Memory B cell (primary cell): Measurements from ENCODE around the gene HLA-E.
"Not testable (repeated sequence)": the region's sequence is repeated elsewhere in the genome, so short reads cannot be mapped to it uniquely, and the experiment has no call there.

Experiments used
- ATAC-seq: fragments of 150-1000 bp; cut with Tn5 transposase; 2 replicates; pipeline ENCODE4 v1.10.0; 2021; ENCODE audit warnings: low read depth, mild to moderate bottlenecking, moderate library complexity
- DNase-seq, 2 donors: peaks; one replicate each; pipeline ENCODE4 v3.0.0; 2022; ENCODE audit warnings: low spot score in 2 of 2
- H3K27ac Mint-ChIP-seq: one replicate; pipeline ENCODE4 v1.8.0; 2022; ENCODE audit warnings: mild to moderate bottlenecking, moderate library complexity, mixed read lengths
- H3K27me3 Mint-ChIP-seq: one replicate; pipeline ENCODE4 v1.8.0; 2022; ENCODE audit warnings: mixed read lengths
- H3K36me3 Mint-ChIP-seq: one replicate; pipeline ENCODE4 v1.8.0; 2022; ENCODE audit warnings: mild to moderate bottlenecking, mixed read lengths
- H3K4me1 Mint-ChIP-seq: one replicate; pipeline ENCODE4 v1.8.0; 2022; ENCODE audit warnings: mixed read lengths
- H3K4me3 Mint-ChIP-seq: one replicate; pipeline ENCODE4 v1.8.0; 2022; ENCODE audit warnings: mild to moderate bottlenecking, moderate library complexity, mixed read lengths
- H3K9me3 Mint-ChIP-seq: one replicate; pipeline ENCODE4 v1.8.0; 2022; ENCODE audit warnings: mixed read lengths

The HLA-E gene

DNA sequence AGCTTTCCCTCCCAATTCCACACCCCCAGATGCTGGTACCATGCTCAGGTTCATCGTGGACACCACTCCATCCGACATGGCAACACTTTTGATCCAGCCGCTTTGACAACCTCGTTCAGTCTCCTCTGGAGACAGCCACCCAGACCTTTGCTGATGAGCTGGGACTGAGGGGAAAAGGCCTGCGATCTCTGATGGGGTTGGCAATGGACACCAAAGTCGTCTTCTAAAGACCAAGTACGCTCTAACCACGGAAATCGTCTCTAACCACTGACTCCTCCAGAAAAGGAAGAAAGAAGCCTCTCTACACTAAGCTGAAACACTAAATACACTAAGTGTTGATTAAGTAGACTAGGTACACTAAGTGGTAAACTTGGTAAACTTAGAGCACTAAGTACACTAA is 26.1 kb upstream of the HLA-E start:
- Mint-ChIP-seq H3K4me1 (peaks cover 17% of the 10 kb centered on the region), H3K27ac (no peak overlapping the region), H3K36me3 (peaks cover 5% of the 10 kb centered on the region), H3K4me3 (peak overlapping the region; percentile 41), H3K9me3 (peaks cover 6% of the 10 kb centered on the region), H3K27me3 (peaks cover 38% of the 10 kb centered on the region)
- peak; percentile 16 for ATAC-seq
- DNase-seq: no peak

DNA sequence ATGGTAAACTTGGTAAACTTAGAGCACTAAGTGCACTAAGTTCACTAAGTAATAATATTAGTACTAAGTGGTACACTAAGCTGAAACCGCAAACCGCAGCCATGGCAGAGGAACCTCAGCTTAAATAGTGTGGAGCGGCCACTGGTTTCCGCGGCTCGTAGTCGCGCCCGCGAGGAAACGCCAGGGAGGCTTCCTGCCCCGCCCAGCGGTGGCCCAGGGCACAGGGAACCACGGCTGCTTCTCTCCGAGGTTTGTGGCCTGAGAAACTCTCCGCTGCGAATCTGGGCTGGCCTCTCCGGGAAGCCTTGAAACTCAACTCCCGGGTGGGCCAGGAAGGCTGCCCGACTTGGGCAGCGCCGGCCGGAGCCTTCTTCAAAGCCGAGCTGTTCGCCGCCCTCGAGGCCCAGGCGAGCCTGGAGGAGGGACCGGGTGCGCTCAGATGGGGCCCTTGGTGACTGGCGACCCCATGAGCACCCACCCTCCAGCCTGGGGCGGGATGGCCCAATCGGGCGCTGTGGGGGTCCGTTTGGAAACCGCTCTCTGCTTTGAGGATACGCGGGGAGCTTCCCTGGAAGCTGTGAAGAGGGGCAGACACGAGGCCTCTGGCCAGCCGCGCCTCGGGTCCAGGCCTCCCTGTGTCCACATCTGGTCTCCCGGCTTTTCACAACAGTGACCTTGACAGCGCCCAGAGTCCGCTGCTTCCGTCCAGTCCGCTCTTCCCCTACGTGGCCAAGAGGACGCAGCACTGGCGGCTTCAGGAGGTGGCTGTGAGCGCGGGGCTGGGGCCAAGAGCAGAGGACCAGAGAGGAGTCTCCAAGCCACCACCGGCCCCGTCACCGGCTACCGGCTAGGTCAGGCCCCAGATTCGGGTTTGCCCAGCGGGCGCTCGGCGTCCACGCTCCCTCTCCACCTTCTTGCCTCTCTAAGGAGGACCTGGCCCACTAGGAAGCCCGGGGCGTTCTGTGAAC is 25.4 kb upstream of the HLA-E start:
- Mint-ChIP-seq H3K4me1 (peaks cover 17% of the 10 kb centered on the region), H3K4me3 (peak overlapping the region; percentile 44), H3K9me3 (peaks cover 4% of the 10 kb centered on the region), H3K27me3 (peaks cover 39% of the 10 kb centered on the region), H3K36me3 (peaks cover 5% of the 10 kb centered on the region), H3K27ac (no peak overlapping the region)
- peak in 1 of 2 donors; percentile 46 for DNase-seq
- ATAC-seq: peak; percentile 53

DNA sequence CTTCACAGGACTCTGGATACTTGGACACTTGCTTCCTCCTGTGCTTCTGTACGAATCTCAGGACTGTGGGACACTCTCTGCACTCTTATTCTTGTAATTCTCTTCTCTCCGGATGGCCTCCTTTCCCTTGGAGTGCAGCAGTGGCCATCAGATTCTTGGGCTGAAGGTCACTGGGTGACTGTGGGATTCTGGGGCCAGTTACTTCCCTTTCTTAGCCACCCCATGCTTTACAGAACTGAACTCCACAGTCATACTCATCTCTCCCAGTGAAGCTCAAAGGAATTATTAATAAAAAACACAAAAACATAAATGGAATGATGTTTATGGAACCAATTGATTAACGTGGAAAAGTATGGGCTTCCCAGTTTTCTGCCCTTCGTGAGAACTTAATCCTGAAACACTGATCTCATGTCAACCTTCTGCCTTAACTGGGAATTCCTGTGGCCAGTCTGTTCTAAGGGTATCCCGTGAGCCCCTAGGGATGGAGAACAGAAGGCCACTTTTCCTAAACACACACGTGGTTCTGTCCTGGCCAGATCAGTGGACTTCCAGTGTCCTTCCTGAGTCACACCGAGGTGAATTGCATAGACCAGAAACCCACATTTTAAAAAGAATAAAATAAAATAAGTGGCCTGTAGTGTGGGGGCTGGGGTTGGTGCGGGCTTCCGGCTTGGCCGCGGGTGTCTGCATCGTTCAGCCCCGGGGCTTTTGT is 23.6 kb upstream of the HLA-E start:
- Mint-ChIP-seq H3K4me1 (peaks cover 17% of the 10 kb centered on the region), H3K36me3 (no peaks in the 10 kb centered on the region), H3K27me3 (peaks cover 38% of the 10 kb centered on the region), H3K27ac (no peak overlapping the region), H3K9me3 (no peaks in the 10 kb centered on the region), H3K4me3 (no peak overlapping the region)
- ATAC-seq: no peak
- DNase-seq: no peak

DNA sequence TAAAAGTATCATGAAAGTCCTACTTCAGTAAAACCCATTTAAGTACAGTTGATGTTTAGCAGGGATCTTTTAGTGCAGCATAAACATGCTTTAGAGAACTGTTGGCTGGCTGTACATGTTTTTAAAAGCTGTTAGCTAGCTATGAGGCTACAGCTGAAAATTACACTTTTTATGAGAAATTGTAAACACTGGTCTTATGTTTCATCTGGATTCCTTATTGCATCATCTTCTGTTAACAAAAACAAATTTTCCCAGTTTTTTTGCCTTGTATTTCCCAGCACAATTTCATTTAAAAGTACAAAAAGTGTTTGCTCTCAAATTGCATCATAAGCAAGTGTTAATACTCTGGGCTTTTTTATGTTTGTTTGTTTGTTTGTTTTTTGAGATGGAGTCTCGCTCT is 18.3 kb upstream of the HLA-E start:
- H3K36me3 Mint-ChIP-seq: no peaks in the 10 kb centered on the region
- ATAC-seq (no peak), DNase-seq (no peak)
- no peaks in the 10 kb centered on the region for H3K9me3 Mint-ChIP-seq
- H3K4me1 Mint-ChIP-seq: peaks cover 7% of the 10 kb centered on the region
- no peak overlapping the region for H3K4me3 Mint-ChIP-seq
- peaks cover 33% of the 10 kb centered on the region for H3K27me3 Mint-ChIP-seq
- no peak overlapping the region for H3K27ac Mint-ChIP-seq

DNA sequence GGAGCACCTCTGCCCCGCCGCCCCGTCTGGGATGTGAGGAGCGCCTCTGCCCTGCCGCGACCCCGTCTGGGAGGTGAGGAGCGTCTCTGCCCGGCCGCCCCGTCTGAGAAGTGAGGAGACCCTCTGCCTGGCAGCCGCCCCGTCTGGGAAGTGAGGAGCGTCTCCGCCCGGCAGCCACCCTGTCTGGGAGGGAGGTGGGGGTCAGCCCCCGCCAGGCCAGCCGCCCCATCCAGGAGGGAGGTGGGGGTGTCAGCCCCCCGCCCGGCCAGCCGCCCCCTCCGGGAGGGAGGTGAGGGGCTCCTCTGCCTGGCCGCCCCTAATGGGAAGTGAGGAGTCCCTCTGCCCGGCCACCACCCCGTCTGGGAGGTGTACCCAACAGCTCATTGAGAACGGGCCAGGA is 14.2 kb upstream of the HLA-E start:
- DNase-seq: peak in 1 of 2 donors; percentile 9
- not testable (repeated sequence) for H3K36me3 Mint-ChIP-seq, H3K27ac Mint-ChIP-seq, ATAC-seq, H3K9me3 Mint-ChIP-seq, H3K4me3 Mint-ChIP-seq, H3K4me1 Mint-ChIP-seq
- peaks cover 30% of the 10 kb centered on the region for H3K27me3 Mint-ChIP-seq

DNA sequence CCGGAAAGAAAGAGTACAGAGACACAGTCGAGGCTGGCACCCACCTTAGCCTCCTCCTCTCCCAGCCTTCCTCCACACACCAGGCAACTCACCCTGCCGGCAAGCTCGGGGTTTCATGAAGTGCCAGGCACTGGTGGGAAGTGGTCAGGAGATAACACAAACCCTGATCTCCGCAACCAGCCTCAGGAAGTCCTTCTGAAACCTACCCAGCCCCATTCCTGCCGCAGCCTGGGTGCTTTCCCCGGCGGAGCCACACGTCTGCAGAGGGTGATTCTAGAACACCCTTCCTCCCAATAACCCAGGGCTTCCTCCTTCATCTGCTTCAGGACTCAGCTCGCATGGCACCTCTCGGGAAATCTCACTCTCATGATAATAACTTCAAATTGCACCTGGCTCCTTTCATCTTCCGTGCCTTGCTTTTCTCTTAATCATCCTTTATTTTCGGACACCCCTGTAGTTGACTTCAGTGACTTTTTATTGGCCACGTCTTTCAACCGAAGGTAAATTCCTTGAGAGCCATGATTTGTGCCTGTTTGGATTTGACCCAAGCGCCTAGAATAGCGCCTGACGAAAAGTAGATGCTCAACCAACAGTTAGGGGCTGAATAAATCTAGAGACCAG is 8.7 kb upstream of the HLA-E start:
- H3K4me3 Mint-ChIP-seq: no peak overlapping the region
- peak; percentile 31 for ATAC-seq
- H3K27me3 Mint-ChIP-seq: peaks cover 20% of the 10 kb centered on the region
- DNase-seq: no peak
- H3K27ac Mint-ChIP-seq: no peak overlapping the region
- H3K9me3 Mint-ChIP-seq: no peaks in the 10 kb centered on the region
- H3K36me3 Mint-ChIP-seq: no peaks in the 10 kb centered on the region
- H3K4me1 Mint-ChIP-seq: peaks cover 12% of the 10 kb centered on the region

DNA sequence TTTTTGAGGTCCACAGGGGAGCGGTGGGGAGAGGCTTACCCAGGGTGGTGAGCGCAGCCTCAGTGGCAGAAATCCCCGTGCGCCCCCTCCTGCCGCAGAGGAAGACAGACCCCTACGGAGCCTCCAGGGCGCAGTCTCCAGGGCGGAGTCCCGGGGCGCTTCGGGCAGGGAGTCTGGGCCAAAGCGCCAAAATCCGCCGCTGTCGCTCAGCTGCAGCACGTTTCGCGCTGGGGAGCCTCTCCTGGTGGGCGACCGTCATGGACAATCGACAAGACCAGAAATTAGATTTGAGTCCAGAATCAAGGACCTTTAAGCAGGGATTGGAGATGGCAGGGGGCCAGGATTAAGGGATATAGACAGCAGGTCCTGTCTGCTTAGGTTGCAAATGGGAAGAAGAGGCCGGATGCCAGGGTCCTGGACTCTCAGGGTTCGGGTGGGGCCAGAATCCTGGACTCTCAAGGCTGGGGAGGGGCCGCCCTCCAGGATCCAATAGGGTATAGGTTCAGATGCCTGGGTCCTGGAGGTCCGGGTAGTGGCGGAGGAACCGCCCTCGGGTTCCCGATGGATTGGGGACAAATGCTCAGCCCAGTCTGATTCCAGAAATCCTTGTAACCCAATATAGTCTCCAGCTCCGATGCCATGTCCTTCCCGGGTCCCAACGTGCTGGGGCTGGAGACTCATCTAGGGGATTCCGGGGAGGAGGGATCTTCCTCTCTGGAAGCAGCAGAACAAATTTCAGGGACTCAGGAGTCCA is 7.9 kb upstream of the HLA-E start:
- no peaks in the 10 kb centered on the region for H3K9me3 Mint-ChIP-seq
- H3K4me1 Mint-ChIP-seq: peaks cover 12% of the 10 kb centered on the region
- no peak overlapping the region for H3K27ac Mint-ChIP-seq
- peaks cover 20% of the 10 kb centered on the region for H3K27me3 Mint-ChIP-seq
- H3K4me3 Mint-ChIP-seq: no peak overlapping the region
- no peaks in the 10 kb centered on the region for H3K36me3 Mint-ChIP-seq
- DNase-seq (peak in 1 of 2 donors; percentile 16), ATAC-seq (no peak)

DNA sequence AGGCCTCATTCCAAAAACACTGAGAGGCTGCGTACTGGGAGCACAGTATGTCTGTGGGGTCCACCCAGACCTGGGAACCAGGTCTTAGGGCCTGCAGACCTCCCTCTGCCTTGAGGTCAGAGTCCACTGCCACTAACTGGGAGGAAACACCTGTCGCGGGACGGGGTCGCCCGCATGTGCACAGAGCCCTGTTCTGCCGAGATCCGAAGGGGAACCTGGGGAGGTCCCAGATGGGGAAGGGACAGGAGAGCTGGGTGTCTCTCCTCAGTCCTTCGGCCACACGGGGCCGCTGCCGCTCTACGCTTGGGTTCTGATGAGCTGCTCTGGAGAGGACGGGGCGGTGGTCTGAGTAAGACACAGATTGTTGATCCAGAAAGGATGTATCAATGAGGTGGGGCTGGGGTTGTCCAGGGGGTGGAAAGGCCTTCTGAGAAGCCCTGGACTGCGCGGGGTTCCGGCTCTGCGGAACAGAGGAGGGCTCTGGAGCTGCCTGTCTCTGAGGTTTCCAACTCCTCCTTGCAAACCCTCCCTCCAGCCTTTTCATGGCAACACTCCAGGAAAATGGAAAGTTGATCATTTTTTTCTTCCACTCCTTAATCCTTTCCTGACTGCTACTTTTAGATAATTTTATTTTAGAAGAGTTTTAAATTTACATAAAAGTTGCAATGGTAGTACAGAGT is 7.2 kb upstream of the HLA-E start:
- H3K27ac Mint-ChIP-seq: not testable (repeated sequence)

DNA sequence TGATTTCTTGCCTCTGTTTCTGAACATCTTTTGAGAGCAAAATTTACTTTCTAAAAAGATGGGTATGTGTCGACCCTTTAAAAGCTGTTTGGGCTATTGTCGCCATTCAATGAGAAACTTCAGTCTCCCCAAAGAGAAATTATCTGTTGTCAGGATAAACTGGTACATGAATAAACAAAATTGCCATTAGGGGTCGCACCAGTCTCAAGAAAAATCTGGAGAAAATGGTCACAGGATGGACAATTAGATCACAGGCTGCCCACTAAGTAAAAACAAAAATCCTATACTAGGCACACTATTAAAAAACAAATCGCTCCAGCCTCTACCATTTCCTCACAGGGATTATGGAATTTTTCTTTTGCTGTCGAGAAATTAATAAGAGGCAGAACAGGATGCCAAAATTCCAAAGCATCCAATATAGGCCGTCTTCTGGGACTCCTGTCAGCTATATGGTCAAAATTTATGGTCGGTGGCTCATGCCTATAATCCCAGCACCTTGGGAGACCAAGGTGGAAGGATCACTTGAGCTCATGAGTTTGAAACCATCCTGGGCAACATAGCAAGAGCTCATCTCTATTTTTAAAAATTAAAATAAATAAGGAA is 5.5 kb upstream of the HLA-E start:
- peaks cover 17% of the 10 kb centered on the region for H3K4me1 Mint-ChIP-seq
- H3K9me3 Mint-ChIP-seq: no peaks in the 10 kb centered on the region
- no peak overlapping the region for H3K4me3 Mint-ChIP-seq
- H3K27me3 Mint-ChIP-seq: peaks cover 13% of the 10 kb centered on the region
- ATAC-seq: no peak
- no peaks in the 10 kb centered on the region for H3K36me3 Mint-ChIP-seq
- no peak overlapping the region for H3K27ac Mint-ChIP-seq
- peak in 1 of 2 donors; percentile 48 for DNase-seq

More for the DNA sequence above, 7.2 kb upstream of the HLA-E start:
- H3K36me3 Mint-ChIP-seq, H3K4me3 Mint-ChIP-seq, H3K9me3 Mint-ChIP-seq: not testable (repeated sequence)
- ATAC-seq (peak; percentile 97), DNase-seq (peak; percentile 82 to 89)
- peaks cover 12% of the 10 kb centered on the region for H3K4me1 Mint-ChIP-seq
- H3K27me3 Mint-ChIP-seq: peaks cover 20% of the 10 kb centered on the region

DNA sequence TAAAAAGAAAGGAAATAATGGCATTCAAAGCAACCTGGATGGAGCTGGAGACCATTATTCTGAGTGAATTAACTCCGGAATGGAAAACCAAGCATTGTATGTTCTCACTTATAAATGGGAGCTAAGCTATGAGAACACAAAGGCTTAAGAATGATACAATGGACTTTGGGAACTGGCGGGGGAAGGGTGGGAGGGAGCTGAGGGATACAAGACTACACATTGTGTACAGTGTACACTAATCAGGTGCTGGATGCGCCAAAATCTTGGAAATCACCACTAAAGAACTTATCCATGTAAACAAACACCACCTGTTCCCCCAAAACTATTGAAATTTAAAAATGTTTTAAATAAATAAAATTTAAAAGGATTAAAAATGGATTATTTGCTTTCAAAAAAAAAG is 4.1 kb upstream of the HLA-E start:
- H3K36me3 Mint-ChIP-seq: peaks cover 6% of the 10 kb centered on the region
- H3K9me3 Mint-ChIP-seq: no peaks in the 10 kb centered on the region
- no peak for ATAC-seq
- no peak overlapping the region for H3K27ac Mint-ChIP-seq
- H3K4me3 Mint-ChIP-seq: no peak overlapping the region
- peaks cover 5% of the 10 kb centered on the region for H3K27me3 Mint-ChIP-seq
- DNase-seq: no peak
- peaks cover 21% of the 10 kb centered on the region for H3K4me1 Mint-ChIP-seq

DNA sequence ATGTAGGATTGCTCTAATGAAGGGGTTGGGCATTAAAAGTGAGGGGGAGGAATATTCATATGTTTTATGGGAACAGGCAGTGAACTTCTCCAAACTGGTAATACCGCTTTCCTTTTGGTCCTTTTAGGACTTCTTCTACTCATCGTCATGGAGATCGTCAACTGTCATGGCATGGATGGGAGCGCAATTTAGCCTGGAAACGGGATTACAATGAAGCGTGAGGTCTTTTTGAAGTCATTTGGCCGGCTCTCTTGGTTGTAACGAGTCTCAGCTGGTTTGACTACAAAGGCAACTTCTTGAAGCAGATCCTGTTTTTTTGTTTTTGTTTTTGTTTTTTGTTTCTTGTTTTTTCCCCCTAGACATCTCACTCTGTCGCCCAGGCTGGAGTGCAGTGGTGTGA is 1.4 kb upstream of the HLA-E start:
- Mint-ChIP-seq H3K36me3 (peaks cover 28% of the 10 kb centered on the region), H3K27me3 (no peaks in the 10 kb centered on the region), H3K4me3 (peak overlapping the region; percentile 4), H3K9me3 (no peaks in the 10 kb centered on the region), H3K4me1 (peaks cover 28% of the 10 kb centered on the region), H3K27ac (no peak overlapping the region)
- no peak for DNase-seq
- ATAC-seq: no peak

DNA sequence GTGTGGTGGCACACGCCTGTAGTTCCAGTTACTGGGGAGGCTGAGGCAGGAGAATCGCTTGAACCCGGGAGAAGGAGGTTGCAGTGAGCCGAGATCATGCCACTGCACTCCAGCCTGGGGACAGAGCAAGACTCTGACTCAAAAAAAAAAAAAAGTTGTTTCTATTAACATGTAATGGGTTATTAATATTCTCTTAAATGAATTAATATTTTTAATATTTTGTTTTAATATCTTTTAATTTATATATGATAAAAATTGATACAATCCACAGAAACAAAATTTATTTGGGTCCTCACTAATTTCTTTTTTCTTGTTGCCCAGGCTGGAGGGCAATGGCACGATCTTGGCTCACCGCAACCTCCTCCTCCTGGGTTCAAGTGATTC is 620 bp upstream of the HLA-E start:
- not testable (repeated sequence) for H3K27me3 Mint-ChIP-seq, H3K9me3 Mint-ChIP-seq, DNase-seq, ATAC-seq
- Mint-ChIP-seq H3K4me1 (peaks cover 33% of the 10 kb centered on the region), H3K4me3 (peak overlapping the region; percentile 99), H3K36me3 (peaks cover 33% of the 10 kb centered on the region), H3K27ac (peak overlapping the region; percentile 99)
